GM21576 (cell line): ENCODE measurements around the gene C15orf61.

Source experiments
- ATAC-seq: cut with Tn5 transposase; IDR thresholded peaks from one replicate; pipeline ENCODE4 v1.9.1; 2021; ENCODE audit warnings: mild to moderate bottlenecking, moderate library complexity; ENCODE audit not compliant: unreplicated experiment

C15orf61 gene

DNA sequence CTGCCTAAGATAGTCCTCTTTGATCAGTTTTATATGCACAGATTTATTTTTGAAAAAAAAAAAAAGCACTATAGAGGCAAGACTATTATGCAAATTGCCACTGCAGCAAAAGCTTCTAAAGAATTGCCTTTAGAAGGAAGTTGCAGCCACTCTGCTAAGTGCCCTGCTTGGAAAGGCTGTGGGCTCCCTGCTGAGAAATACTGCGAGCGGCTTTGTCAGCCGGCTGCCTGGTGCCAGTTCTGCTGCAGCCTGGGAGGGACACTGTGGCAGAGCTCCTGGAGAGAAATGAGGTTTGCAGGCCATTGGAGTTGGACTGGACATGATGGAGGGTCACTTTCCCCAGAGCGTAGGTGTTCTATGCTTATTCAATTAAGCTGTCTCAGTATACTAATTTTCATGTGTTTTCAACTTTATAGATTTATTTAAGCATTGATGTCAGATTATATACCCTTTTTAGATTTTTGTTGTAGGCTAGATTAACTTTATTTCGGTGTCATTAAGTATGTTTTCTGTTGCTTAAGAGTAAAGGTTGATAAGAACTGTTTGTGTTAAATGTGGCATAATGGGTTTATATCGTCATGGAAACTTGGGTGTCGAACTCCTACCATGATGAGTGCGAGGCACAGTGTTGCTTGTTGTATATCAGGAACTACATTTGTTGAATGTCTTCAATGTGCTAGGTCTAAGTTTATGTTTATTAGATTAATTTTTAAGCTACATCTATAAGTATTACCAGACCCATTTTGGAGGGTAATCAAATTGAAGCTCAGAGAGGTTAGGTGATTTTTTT lies 28.1 kb downstream of the C15orf61 start:
- ATAC-seq, result no peak

GRCh38 chr15:67549736-67550135 lies 28.8 kb downstream of the C15orf61 start:
- ATAC-seq, result no peak

- no peak for ATAC-seq
These were observed 29.6 kb downstream of the C15orf61 start for GRCh38 chr15:67550522-67550921.

GRCh38 chr15:67551207-67551743 lies 30.3 kb downstream of the C15orf61 start:
- ATAC-seq, result no peak

- no peak for ATAC-seq
These were observed 33.6 kb downstream of the C15orf61 start for GRCh38 chr15:67554580-67554979.

DNA sequence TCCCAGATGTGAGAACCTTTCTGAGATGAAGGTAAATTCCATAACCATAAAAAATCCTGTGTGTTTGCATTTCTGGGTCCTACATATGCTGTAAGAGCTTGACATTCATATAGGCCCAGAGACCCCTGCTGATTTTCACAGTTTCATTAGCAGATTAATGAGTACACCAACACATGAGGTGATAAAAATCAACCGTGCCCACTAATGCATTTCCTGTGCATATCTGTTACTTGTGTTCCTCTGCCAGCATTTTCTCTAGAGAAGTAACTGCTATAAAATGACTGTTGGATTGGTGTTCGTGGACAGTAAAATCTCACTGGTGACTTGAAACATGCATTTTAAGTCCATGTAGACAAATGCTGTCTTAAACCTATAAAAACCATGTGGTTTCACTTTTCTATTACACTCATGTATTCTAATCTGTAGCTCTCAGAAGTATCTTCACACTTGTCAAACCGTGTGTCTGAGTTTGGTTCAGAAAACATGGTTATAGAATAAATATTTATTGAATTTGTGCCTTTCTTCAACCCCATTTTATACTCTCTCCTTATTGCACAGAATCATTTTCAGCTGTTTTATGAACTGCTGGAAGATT lies 36.1 kb downstream of the C15orf61 start:
- ATAC-seq, result no peak

DNA sequence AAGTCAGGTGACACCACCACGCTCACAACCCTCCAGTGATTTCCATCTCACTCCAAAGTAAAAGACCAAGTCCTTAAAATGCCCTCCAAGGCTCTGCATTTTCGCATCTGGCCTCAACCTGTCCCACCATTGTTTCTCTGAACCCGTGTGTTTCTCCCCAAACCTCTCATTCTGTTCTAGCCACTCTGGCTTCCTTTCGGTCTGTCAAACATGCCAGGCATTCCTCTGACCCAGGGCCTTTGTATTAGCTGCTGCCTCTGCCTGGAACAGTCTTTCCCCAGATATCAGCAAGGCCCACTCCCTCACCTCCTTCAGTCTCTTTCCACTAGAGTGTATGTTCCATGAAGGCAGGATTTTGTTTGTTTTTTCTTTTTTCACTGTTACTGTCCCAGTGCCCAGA lies 37.6 kb downstream of the C15orf61 start:
- ATAC-seq, result no peak

DNA sequence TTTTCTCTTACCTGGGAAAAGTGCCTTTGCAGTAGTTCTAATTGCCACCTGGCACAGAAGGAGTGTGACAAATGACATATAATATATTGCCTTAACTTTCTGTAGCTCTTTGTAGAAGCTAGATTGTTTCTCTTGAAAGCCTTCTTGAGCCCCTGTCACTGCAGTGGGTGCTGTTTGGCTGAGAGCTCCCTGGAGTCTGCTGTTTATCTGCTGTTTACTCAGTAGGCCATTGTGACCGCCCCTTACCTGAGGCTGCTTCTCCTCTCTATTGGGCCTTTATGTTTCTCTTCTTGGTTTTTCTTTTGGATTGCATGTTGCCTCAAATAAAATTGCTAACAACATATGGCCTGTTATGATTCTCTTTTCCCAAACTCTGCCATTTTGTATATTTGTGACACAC lies 38.2 kb downstream of the C15orf61 start:
- no peak for ATAC-seq

GRCh38 chr15:67559576-67559975 lies 38.6 kb downstream of the C15orf61 start:
- no peak for ATAC-seq

DNA sequence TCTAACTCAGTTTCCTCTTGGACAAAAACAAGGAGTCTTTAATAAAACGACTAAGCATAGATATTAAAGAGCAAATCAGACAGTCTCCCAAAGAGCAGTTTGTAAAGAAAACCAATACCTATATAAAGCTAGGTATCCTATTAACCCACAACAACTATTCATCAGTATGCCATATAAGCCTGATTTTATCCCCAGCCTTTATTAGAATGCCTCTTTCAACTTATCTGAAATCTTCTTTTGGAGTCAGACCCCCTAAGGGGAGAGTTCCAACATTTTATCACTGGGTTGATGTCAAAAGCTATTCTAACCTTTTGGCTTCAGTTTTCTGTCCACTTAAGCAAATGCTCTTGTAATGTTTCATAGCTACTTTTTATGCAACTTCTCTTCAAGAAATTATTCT lies 39.4 kb downstream of the C15orf61 start:
- ATAC-seq, result no peak

- ATAC-seq, result no peak
These were observed 42.2 kb downstream of the C15orf61 start for GRCh38 chr15:67563092-67563491.

- ATAC-seq, result peak; percentile 70
These were observed 43.4 kb downstream of the C15orf61 start for GRCh38 chr15:67564021-67564967.

- ATAC-seq, result peak; percentile 24
These were observed 44.0 kb downstream of the C15orf61 start for GRCh38 chr15:67564968-67565345.

GRCh38 chr15:67569668-67570067 lies 48.7 kb downstream of the C15orf61 start:
- no peak for ATAC-seq

GRCh38 chr15:67570875-67571647 lies 50.1 kb downstream of the C15orf61 start:
- ATAC-seq, result no peak

DNA sequence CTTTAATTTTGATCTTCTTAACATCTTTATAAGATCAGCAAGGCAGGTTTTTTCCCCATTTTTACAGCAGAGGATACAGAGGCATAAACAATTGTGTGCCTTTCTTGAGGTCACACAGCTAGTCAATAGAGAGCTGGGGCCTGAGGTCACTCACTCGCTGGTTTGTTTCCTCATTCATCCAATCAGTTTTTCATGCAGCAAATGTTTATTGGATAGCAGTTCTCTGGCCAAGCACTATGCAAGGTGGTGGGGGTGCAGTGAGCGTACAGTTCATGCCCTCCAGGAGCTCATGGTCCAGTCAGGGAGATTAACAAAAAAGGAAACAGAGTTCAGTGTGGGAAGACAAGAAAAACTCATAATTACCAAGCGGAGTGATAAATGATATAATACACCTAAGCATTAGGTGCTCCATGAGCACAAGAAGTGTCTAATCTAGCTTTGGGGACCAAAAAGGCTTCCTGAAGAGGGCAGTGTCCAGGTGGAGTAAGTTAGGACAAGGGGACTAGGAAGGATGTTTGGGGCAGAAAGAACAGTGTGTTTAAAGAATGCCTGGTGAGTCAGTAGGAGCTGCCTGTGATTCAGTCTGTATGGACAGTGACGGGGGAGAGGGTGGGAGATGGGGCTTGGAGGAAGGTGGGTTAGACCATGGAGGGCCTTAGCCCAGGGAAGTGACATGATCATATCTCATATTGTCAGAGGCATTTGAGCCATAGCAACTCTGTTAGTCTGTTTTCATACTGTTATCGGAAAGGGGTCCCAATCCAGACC lies 50.9 kb downstream of the C15orf61 start:
- no peak for ATAC-seq

- ATAC-seq, result no peak
These were observed 52.3 kb downstream of the C15orf61 start for GRCh38 chr15:67573194-67573593.

- ATAC-seq, result no peak
These were observed 54.1 kb downstream of the C15orf61 start for GRCh38 chr15:67575039-67575502.

DNA sequence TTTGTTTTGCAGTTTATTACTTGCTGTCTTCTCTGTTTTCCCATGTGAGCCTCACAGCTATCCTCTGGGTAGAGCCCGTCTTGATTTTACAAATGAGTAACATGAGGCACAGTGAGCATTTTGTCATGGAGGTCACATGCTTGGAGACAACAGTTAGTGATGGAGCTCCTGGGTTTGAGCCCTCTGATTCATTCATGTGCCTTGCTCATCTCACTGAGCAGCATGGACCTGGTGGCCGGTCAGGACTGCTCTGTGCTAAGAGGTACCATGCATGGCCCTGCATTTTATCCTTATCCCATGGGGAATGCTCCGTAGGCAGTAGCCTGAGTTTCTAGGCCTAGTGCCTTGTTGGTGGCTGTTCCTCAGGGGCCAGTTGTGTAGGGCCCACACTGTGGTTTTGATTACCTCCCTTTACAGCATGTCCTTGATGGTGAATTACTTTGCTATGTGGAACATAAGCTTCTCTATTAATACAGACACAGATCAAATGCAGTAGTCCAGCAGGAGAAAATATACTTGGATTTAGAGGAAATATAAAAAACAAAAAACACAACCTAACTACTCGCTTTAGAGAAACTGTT lies 57.2 kb downstream of the C15orf61 start:
- no peak for ATAC-seq
